ENCODE data around the gene DNASE1L1. TPM values are rescaled to one million over a fixed set of nuclear protein-coding genes. Genes with fewer than 3 reads are reported as not detected.

Gene DNASE1L1
- total RNA-seq, 1 experiment from 2014 or later: 16.2 TPM

DNA sequence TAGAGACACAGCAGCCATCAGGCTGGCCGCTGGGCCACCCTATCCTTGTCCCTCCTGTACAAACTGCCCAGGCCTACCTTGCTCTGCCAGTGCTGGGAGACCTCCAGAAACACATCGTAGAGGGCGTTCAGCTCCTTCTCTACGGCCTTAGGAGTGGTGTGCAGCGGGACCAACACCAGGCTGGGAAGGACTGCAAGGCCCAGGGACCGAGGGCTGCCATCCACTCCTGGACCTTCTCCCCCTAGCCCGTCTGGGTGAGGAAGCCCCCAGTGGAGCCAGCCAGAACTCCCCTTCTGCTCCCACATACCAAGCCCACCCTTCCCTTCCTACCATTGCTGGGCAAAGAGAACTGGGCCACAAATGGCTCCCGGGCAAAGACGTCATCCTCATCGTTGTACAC, 5.9 kb downstream of the DNASE1L1 start:
- no peak for TF ChIP-seq HMGA2 (CRISPR knock-in tag; IDR thresholded peaks at IDR 0.05)
- no peak for TF ChIP-seq NR3C1 (CRISPR knock-in tag; conservative IDR thresholded peaks at IDR 0.05; ENCODE audit: low read depth)
- TF ChIP-seq, protein P1, sequence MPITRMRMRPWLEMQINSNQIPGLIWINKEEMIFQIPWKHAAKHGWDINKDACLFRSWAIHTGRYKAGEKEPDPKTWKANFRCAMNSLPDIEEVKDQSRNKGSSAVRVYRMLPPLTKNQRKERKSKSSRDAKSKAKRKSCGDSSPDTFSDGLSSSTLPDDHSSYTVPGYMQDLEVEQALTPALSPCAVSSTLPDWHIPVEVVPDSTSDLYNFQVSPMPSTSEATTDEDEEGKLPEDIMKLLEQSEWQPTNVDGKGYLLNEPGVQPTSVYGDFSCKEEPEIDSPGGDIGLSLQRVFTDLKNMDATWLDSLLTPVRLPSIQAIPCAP (CRISPR knock-in tag; IDR thresholded peaks at IDR 0.05): no peak
- TF ChIP-seq ZNF317 (CRISPR knock-in tag; IDR thresholded peaks at IDR 0.05; ENCODE audit: borderline replicate concordance, low read depth): no peak
- TF ChIP-seq JAZF1 (CRISPR knock-in tag; IDR thresholded peaks at IDR 0.05): no peak
- no peak for TF ChIP-seq ELF4 (CRISPR knock-in tag; IDR thresholded peaks at IDR 0.05; ENCODE audit: low read depth)
- TF ChIP-seq ZNF416 (CRISPR knock-in tag; IDR thresholded peaks at IDR 0.05): no peak
- TF ChIP-seq ZBTB21 (CRISPR knock-in tag; IDR thresholded peaks at IDR 0.05; ENCODE audit: borderline replicate concordance): no peak
- no peak for TF ChIP-seq FOXJ3 (CRISPR knock-in tag; IDR thresholded peaks at IDR 0.05; ENCODE audit: borderline replicate concordance)
- TF ChIP-seq RELA (CRISPR knock-in tag; IDR thresholded peaks at IDR 0.05; ENCODE audit: borderline replicate concordance): no peak
- TF ChIP-seq ZNF423 (CRISPR knock-in tag; IDR thresholded peaks at IDR 0.05): no peak
- no peak for TF ChIP-seq JUN (CRISPR knock-in tag; IDR thresholded peaks at IDR 0.05)
- TF ChIP-seq, protein P2, sequence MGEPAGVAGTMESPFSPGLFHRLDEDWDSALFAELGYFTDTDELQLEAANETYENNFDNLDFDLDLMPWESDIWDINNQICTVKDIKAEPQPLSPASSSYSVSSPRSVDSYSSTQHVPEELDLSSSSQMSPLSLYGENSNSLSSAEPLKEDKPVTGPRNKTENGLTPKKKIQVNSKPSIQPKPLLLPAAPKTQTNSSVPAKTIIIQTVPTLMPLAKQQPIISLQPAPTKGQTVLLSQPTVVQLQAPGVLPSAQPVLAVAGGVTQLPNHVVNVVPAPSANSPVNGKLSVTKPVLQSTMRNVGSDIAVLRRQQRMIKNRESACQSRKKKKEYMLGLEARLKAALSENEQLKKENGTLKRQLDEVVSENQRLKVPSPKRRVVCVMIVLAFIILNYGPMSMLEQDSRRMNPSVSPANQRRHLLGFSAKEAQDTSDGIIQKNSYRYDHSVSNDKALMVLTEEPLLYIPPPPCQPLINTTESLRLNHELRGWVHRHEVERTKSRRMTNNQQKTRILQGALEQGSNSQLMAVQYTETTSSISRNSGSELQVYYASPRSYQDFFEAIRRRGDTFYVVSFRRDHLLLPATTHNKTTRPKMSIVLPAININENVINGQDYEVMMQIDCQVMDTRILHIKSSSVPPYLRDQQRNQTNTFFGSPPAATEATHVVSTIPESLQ (CRISPR knock-in tag; IDR thresholded peaks at IDR 0.05): no peak
- no peak for TF ChIP-seq ZNF138 (CRISPR knock-in tag; conservative IDR thresholded peaks at IDR 0.05)
- TF ChIP-seq NR1H2 (CRISPR knock-in tag; IDR thresholded peaks at IDR 0.05): no peak
- TF ChIP-seq SMAD3 (CRISPR knock-in tag; IDR thresholded peaks at IDR 0.05; ENCODE audit: borderline replicate concordance): no peak
- no peaks in the 10 kb centered on the region for H3K9me3 Mint-ChIP-seq
- no peak overlapping the region for H3K4me3 Mint-ChIP-seq
- POLR2A ChIA-PET: no interaction called here
- DNase-seq (ENCODE audit: low spot score): no peak
- no peaks in the 10 kb centered on the region for H3K27me3 Mint-ChIP-seq (ENCODE audit: low read depth)
- ATAC-seq: no peak
- H3K4me1 Mint-ChIP-seq: peaks cover 16% of the 10 kb centered on the region
- CTCF ChIA-PET: interaction anchor here (1.2 kb wide), 1 partner anchor 124 kb away, joined by 5 read pairs; no protein-coding TSS in a partner anchor
- H3K27ac Mint-ChIP-seq: no peak overlapping the region; the same call in 1 of the 2 replicates
- peaks cover 25% of the 10 kb centered on the region for H3K36me3 Mint-ChIP-seq

GRCh38 chrX:154402622-154403127, 6.4 kb downstream of the DNASE1L1 start:
- ChIA-PET POLR2A (no interaction called here), CTCF (interaction anchor here (1.2 kb wide), 1 partner anchor 125 kb away, joined by 5 read pairs; no protein-coding TSS in a partner anchor)
- H3K4me3 Mint-ChIP-seq: no peak overlapping the region
- ATAC-seq: peak; percentile 2
- no peaks in the 10 kb centered on the region for H3K27me3 Mint-ChIP-seq (ENCODE audit: low read depth)
- no peak for DNase-seq (ENCODE audit: low spot score)
- H3K27ac Mint-ChIP-seq: peak overlapping the region; percentile 45; the same call in 1 of the 2 replicates
- no peaks in the 10 kb centered on the region for H3K9me3 Mint-ChIP-seq
- peaks cover 25% of the 10 kb centered on the region for H3K36me3 Mint-ChIP-seq
- peaks cover 16% of the 10 kb centered on the region for H3K4me1 Mint-ChIP-seq
- TF ChIP-seq TCF7 (CRISPR knock-in tag; IDR thresholded peaks at IDR 0.05; ENCODE audit: low read depth): no peak
- no peak for TF ChIP-seq ZNF416 (CRISPR knock-in tag; IDR thresholded peaks at IDR 0.05)
- TF ChIP-seq ELF4 (CRISPR knock-in tag; IDR thresholded peaks at IDR 0.05; ENCODE audit: low read depth): no peak
- no peak for TF ChIP-seq RORB (CRISPR knock-in tag; IDR thresholded peaks at IDR 0.05)
- TF ChIP-seq STAT6 (CRISPR knock-in tag; conservative IDR thresholded peaks at IDR 0.05; ENCODE audit: low read depth): no peak
- TF ChIP-seq EMX1 (CRISPR knock-in tag; IDR thresholded peaks at IDR 0.05): no peak
- no peak for TF ChIP-seq ZNF532 (CRISPR knock-in tag; IDR thresholded peaks at IDR 0.05; ENCODE audit: borderline replicate concordance)
- TF ChIP-seq, protein P3, sequence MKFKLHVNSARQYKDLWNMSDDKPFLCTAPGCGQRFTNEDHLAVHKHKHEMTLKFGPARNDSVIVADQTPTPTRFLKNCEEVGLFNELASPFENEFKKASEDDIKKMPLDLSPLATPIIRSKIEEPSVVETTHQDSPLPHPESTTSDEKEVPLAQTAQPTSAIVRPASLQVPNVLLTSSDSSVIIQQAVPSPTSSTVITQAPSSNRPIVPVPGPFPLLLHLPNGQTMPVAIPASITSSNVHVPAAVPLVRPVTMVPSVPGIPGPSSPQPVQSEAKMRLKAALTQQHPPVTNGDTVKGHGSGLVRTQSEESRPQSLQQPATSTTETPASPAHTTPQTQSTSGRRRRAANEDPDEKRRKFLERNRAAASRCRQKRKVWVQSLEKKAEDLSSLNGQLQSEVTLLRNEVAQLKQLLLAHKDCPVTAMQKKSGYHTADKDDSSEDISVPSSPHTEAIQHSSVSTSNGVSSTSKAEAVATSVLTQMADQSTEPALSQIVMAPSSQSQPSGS (CRISPR knock-in tag; IDR thresholded peaks at IDR 0.05; ENCODE audit: borderline replicate concordance, low read depth): no peak
- no peak for TF ChIP-seq ZNF232 (CRISPR knock-in tag; IDR thresholded peaks at IDR 0.05)
- TF ChIP-seq SMAD4 (CRISPR knock-in tag; IDR thresholded peaks at IDR 0.05): no peak
- no peak for TF ChIP-seq ZNF219 (CRISPR knock-in tag; IDR thresholded peaks at IDR 0.05; ENCODE audit: borderline replicate concordance)
- TF ChIP-seq GTF2I (CRISPR knock-in tag; conservative IDR thresholded peaks at IDR 0.05): no peak
- TF ChIP-seq NR1H2 (CRISPR knock-in tag; IDR thresholded peaks at IDR 0.05): no peak

Data from WTC11 (cell line).